Vagina (tissue), 2 donors: ENCODE results near the gene CREBBP.

Experiments used
- CTCF ChIP-seq, 3 experiments: fragments of 450-650 bp in 2 of 3; fragments of 200-600 bp in 1 of 3; sonication (generic) in 1 of 3; IDR thresholded peaks; one replicate each; pipeline ENCODE4 v1.5.1; 2017 to 2019; ENCODE audit warnings: antibody characterized with exemption in 3 of 3, mild to moderate bottlenecking in 2 of 3, moderate library complexity in 2 of 3
- POLR2A ChIP-seq, 2 donors: fragments of 450-650 bp; IDR thresholded peaks; one replicate each; pipeline ENCODE4 v1.6.1; 2017; ENCODE audit warnings: antibody characterized with exemption in 2 of 2, mild to moderate bottlenecking in 2 of 2, moderate library complexity in 2 of 2
- POLR2AphosphoS5 ChIP-seq, 2 donors: sonication (generic); formaldehyde crosslinking; IDR thresholded peaks; one replicate each; pipeline ENCODE4 v1.9.0; 2017; ENCODE audit warnings: antibody characterized with exemption in 2 of 2, mild to moderate bottlenecking in 2 of 2, low read depth in 1 of 2; ENCODE audit not compliant: insufficient read depth in 1 of 2

GRCh38 chr16:3822366-3823045 lies 58.0 kb downstream of the CREBBP start:
- TF ChIP-seq POLR2A (IDR thresholded peaks at IDR 0.05) (no peak), CTCF (IDR thresholded peaks at IDR 0.05) (no peak), POLR2AphosphoS5 (IDR thresholded peaks at IDR 0.05; ENCODE audit: insufficient read depth in 1 of 2, low read depth in 1 of 2) (no peak)
